ENCODE results near the gene MALRD1. TPM values are rescaled to one million over a fixed set of nuclear protein-coding genes. Genes with fewer than 3 reads are reported as not detected.

Gene MALRD1
- total RNA-seq, 2 donors from 2014 or later: 0.26 to 1.3 TPM

DNA sequence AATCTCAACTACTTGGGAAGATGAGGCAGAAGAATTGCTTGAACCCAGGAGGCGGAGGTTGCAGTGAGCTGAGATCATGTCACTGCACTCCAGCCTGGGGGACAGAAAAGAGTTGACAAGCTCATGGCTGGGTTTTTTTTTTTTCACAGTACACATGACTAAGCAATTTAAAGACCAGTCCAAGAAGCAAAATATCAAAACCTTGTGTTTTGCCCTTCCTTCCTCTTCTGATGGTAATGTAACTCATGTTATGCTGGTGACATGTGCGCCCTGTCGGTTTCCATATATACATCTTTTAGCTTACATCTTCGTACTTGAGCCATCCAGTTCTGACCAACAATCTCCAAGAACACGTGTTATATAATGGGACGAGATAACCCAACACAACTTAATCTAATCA, 530.0 kb downstream of the MALRD1 start:
- WGBS, 2 donors: 74 to 75% methylated on average over 6 of the region's 6 CpGs
- H3K27me3 ChIP-seq: no peaks in the 10 kb centered on the region
- no peaks in the 10 kb centered on the region for H3K4me1 ChIP-seq
- H3K27ac ChIP-seq: no peak overlapping the region
- TF ChIP-seq, protein P1, sequence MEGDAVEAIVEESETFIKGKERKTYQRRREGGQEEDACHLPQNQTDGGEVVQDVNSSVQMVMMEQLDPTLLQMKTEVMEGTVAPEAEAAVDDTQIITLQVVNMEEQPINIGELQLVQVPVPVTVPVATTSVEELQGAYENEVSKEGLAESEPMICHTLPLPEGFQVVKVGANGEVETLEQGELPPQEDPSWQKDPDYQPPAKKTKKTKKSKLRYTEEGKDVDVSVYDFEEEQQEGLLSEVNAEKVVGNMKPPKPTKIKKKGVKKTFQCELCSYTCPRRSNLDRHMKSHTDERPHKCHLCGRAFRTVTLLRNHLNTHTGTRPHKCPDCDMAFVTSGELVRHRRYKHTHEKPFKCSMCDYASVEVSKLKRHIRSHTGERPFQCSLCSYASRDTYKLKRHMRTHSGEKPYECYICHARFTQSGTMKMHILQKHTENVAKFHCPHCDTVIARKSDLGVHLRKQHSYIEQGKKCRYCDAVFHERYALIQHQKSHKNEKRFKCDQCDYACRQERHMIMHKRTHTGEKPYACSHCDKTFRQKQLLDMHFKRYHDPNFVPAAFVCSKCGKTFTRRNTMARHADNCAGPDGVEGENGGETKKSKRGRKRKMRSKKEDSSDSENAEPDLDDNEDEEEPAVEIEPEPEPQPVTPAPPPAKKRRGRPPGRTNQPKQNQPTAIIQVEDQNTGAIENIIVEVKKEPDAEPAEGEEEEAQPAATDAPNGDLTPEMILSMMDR (IDR thresholded peaks at IDR 0.05): no peak
- no peak for TF ChIP-seq POLR2A (IDR thresholded peaks at IDR 0.05)
- no peaks in the 10 kb centered on the region for H3K36me3 ChIP-seq (replicated peaks in 1 of 2; ENCODE audit: insufficient read depth in 1 of 2, low read depth in 2 of 2)
- DNase-seq (no peak), ATAC-seq (no peak)
- no peaks in the 10 kb centered on the region for H3K9me3 ChIP-seq
- H3K4me3 ChIP-seq: no peak overlapping the region
- intact Hi-C loops (cut with DNase I): no loop called here

DNA sequence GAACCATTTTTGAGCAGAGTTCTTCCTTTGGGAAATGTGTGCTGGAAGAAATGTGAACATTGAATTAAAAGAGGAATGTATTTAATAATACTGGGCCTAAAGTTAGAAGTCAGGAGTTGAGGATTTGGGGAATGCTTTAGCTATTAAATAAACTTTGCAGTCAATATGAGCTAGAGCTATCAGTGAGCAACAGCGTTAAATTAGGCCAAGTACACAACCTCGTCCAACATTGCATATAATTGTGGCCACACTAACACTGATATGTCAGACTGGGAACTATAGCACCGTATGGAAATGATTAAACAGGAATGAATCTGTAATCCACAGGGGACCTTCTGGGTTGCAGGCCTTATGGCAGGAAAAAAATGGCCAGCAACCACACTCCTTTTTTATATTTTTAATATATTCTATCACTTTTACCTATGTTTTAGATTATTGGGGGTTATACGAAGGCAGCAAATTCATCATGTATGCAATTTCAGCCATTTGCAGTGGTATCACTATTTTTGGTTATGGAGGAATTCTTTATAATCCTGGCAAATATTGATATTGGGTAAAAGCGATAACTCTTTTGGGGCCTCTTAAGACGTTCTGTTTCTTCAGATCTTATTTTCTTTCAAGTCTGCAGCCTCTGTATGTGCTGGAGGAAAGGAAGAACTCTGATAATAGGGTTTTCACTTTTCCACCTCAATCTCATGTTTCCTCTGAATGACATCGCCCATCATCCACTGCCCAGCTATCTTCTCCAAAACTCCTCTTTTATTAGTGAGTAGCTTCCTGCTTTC, 531.4 kb downstream of the MALRD1 start:
- DNase-seq: no peak

DNA sequence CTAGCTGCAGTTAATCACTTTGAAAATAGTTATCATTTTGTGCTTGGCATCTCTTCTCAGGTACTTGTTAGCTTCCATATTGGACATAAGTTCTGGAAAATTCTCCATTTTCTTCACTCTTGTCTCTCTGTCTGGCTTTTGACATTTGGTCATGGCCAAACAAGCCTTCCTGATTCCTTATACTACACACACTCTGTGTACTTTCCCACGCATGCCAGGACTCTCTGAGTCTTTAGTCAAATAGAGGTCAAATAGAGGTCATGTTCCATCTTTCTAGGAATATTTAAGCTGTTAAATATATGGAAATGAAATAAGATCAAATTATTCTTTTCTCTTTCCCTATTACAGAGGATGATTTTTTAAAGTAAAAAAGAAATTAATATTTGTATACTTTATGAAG, 532.1 kb downstream of the MALRD1 start:
- Histone ChIP-seq H3K4me3 (no peak overlapping the region), H3K4me1 (no peaks in the 10 kb centered on the region), H3K27me3 (no peaks in the 10 kb centered on the region), H3K36me3 (replicated peaks in 1 of 2; ENCODE audit: insufficient read depth in 1 of 2, low read depth in 2 of 2) (no peaks in the 10 kb centered on the region), H3K27ac (no peak overlapping the region), H3K9me3 (no peaks in the 10 kb centered on the region)
- ATAC-seq (no peak), DNase-seq (no peak)
- no peak for TF ChIP-seq POLR2A (IDR thresholded peaks at IDR 0.05)
- TF ChIP-seq, protein P1 (IDR thresholded peaks at IDR 0.05): no peak
- intact Hi-C loops (cut with DNase I): no loop called here
- 39 to 59% methylated on average over 1 of the region's 1 CpG for WGBS, 2 donors

More for the DNA sequence above, 531.4 kb downstream of the MALRD1 start:
- WGBS, 2 donors: 74% methylated on average over 7 of the region's 7 CpGs
- no peak overlapping the region for H3K4me3 ChIP-seq
- no peak overlapping the region for H3K27ac ChIP-seq
- intact Hi-C loops (cut with DNase I): no loop called here
- H3K4me1 ChIP-seq: no peaks in the 10 kb centered on the region
- no peak for ATAC-seq
- no peaks in the 10 kb centered on the region for H3K36me3 ChIP-seq (replicated peaks in 1 of 2; ENCODE audit: insufficient read depth in 1 of 2, low read depth in 2 of 2)
- H3K9me3 ChIP-seq: no peaks in the 10 kb centered on the region
- TF ChIP-seq, protein P1 (IDR thresholded peaks at IDR 0.05): no peak
- TF ChIP-seq POLR2A (IDR thresholded peaks at IDR 0.05): no peak
- no peaks in the 10 kb centered on the region for H3K27me3 ChIP-seq

DNA sequence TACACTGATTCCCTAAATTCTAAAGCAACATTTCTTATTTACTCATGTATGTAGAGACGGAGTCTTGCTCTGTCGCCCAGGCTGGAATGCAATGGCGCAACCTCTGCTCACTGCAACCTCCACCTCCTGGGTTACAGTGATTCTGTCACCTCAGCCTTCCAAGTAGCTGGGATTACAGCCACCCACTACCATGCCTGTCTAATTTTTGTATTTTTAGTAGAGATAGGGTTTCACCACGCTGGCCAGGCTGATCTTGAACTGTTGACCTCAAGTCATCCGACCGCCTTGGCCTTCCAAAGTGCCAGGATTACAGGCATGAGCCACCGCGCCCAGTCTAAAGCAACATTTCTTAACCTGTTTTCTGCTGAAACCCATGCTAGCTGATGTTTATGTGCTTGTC, 540.0 kb downstream of the MALRD1 start:
- no peak for ATAC-seq
- no peak for TF ChIP-seq POLR2A (IDR thresholded peaks at IDR 0.05)
- TF ChIP-seq, protein P1 (IDR thresholded peaks at IDR 0.05): no peak
- whole genome bisulfite sequencing, 2 donors: 71 to 75% methylated on average over 8 of the region's 8 CpGs
- no peaks in the 10 kb centered on the region for H3K9me3 ChIP-seq
- no peaks in the 10 kb centered on the region for H3K4me1 ChIP-seq
- no peak for DNase-seq
- H3K27ac ChIP-seq: no peak overlapping the region
- no peak overlapping the region for H3K4me3 ChIP-seq
- H3K27me3 ChIP-seq: no peaks in the 10 kb centered on the region
- intact Hi-C loops (cut with DNase I): no loop called here
- H3K36me3 ChIP-seq (replicated peaks in 1 of 2; ENCODE audit: insufficient read depth in 1 of 2, low read depth in 2 of 2): no peaks in the 10 kb centered on the region

DNA sequence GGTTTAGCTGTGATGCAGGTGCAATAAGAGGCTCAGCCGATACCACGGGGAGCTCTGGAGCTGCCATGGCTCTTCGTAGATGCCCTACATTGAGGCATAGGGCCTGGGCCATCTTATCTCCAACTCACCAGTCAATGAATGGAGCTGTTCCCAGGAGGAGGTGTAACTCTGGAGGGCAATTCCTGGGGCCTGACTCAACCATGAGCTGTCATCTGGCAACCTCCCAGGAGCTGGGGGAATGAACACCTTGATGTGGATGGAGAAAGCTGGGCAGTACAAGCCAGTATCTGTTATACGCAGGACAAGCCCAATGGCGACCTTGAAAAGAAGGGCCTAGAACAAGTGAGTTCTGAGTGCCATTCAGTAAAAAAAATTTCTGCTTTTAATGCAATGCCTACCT, 543.7 kb downstream of the MALRD1 start:
- ATAC-seq (no peak), DNase-seq (peak in 1 of 4 donors; percentile 8)
- Histone ChIP-seq H3K4me3 (no peak overlapping the region), H3K4me1 (no peaks in the 10 kb centered on the region), H3K27me3 (no peaks in the 10 kb centered on the region), H3K27ac (no peak overlapping the region), H3K36me3 (replicated peaks in 1 of 2; ENCODE audit: insufficient read depth in 1 of 2, low read depth in 2 of 2) (no peaks in the 10 kb centered on the region), H3K9me3 (no peaks in the 10 kb centered on the region)
- intact Hi-C loops (cut with DNase I): no loop called here
- WGBS, 2 donors: 74 to 77% methylated on average over 5 of the region's 5 CpGs
- TF ChIP-seq POLR2A (IDR thresholded peaks at IDR 0.05): no peak
- TF ChIP-seq, protein P1 (IDR thresholded peaks at IDR 0.05): no peak

All from body of pancreas (tissue), 4 donors.